B cell (primary cell): ENCODE results near the gene HMX3.

Source experiments
- CTCF ChIP-seq: fragments of 200-600 bp; IDR thresholded peaks from one replicate; pipeline ENCODE4 v1.8.0; 2022; ENCODE audit warnings: antibody characterized with exemption, mild to moderate bottlenecking
- EZH2 ChIP-seq: IDR thresholded peaks from 2 replicates; pipeline ENCODE4 v1.6.1; 2012; ENCODE audit warnings: borderline replicate concordance, low read depth, mild to moderate bottlenecking, moderate library complexity, low read length; ENCODE audit not compliant: insufficient read depth, poor library complexity, severe bottlenecking

GRCh38 chr10:123146013-123146893 lies 10.5 kb downstream of the HMX3 start:
- TF ChIP-seq CTCF (no peak), EZH2 (peak; percentile 66)
